ENCODE results near the gene KDM2B. TPM values are rescaled to one million over a fixed set of nuclear protein-coding genes. Genes with fewer than 3 reads are reported as not detected.

KDM2B gene
- polyA plus RNA-seq, 2 of the 4 experiments (the other 2 are of a cell fraction): 10.4 to 18.4 TPM

GRCh38 chr12:121507245-121507644 is 73.6 kb downstream of the KDM2B start:
- H3K4me2 ChIP-seq: no peak overlapping the region

GRCh38 chr12:121505513-121505912 is 75.3 kb downstream of the KDM2B start:
- Histone ChIP-seq H3K27ac (no peak overlapping the region), H3K9me3 (no peaks in the 10 kb centered on the region), H3K4me2 (no peak overlapping the region), H3K4me1 (no peaks in the 10 kb centered on the region), H3K4me3 (no peak overlapping the region)
- ChIA-PET POLR2A (no interaction called here), CTCF (interaction anchor here (0.7 to 1.7 kb wide), 3 partner anchors 31 to 297 kb away, joined by 3 read pairs; no protein-coding TSS in a partner anchor)
- DNase-seq (ENCODE audit: low read depth in 1 of 2, low spot score in 1 of 2): no peak
- TF ChIP-seq HEYL (CRISPR knock-in tag; IDR thresholded peaks at IDR 0.05) (no peak), FOXS1 (CRISPR knock-in tag; IDR thresholded peaks at IDR 0.05) (no peak), EHF (CRISPR knock-in tag; IDR thresholded peaks at IDR 0.05) (no peak), HOXB5 (CRISPR knock-in tag; IDR thresholded peaks at IDR 0.05) (no peak), HOXB13 (CRISPR knock-in tag; IDR thresholded peaks at IDR 0.05; ENCODE audit: low read depth) (no peak), KDM1A (IDR thresholded peaks at IDR 0.05; ENCODE audit: low read depth) (no peak), HES2 (IDR thresholded peaks at IDR 0.05) (no peak), POLR2A (IDR thresholded peaks at IDR 0.05; ENCODE audit: low read length) (no peak), RAD21 (conservative IDR thresholded peaks at IDR 0.05 in 1 of 2, IDR thresholded peaks at IDR 0.05 in 1 of 2) (no peak)
- ATAC-seq: no peak; a peak in 1 of 6 replicates
- FAIRE-seq: no peak
- WGBS (ENCODE audit: missing lambda C conversion rate): 67% methylated on average over 3 of the region's 3 CpGs

More at GRCh38 chr12:121507245-121507644, 73.6 kb downstream of the KDM2B start:
- DNase-seq (ENCODE audit: low read depth in 1 of 2, low spot score in 1 of 2) (no peak), FAIRE-seq (no peak), ATAC-seq (no peak)
- H3K4me1 ChIP-seq: no peaks in the 10 kb centered on the region
- no peak for TF ChIP-seq RNF2 (IDR thresholded peaks at IDR 0.05; ENCODE audit: borderline replicate concordance, low read depth)
- TF ChIP-seq RCOR1 (IDR thresholded peaks at IDR 0.05; ENCODE audit: low read depth, low read length): no peak
- TF ChIP-seq NR3C1 (IDR thresholded peaks at IDR 0.05): no peak
- no peak for TF ChIP-seq CHD2 (IDR thresholded peaks at IDR 0.05; ENCODE audit: low read length, partially characterized antibody)
- TF ChIP-seq FOSB (CRISPR knock-in tag; IDR thresholded peaks at IDR 0.05): no peak
- TF ChIP-seq CBX8 (IDR thresholded peaks at IDR 0.05): no peak
- TF ChIP-seq HOXA7 (CRISPR knock-in tag; IDR thresholded peaks at IDR 0.05): no peak
- TF ChIP-seq E2F6 (IDR thresholded peaks at IDR 0.05; ENCODE audit: borderline replicate concordance, low read depth): no peak
- TF ChIP-seq ZSCAN20 (CRISPR knock-in tag; IDR thresholded peaks at IDR 0.05): no peak
- no peak for TF ChIP-seq SMC3 (IDR thresholded peaks at IDR 0.05)
- no peak for TF ChIP-seq ZC3H11A (IDR thresholded peaks at IDR 0.05)
- TF ChIP-seq POLR2AphosphoS2 (conservative IDR thresholded peaks at IDR 0.05; ENCODE audit: low read length): no peak
- TF ChIP-seq NFE2L2 (conservative IDR thresholded peaks at IDR 0.05; ENCODE audit: low read length): no peak
- no peak overlapping the region for H3K4me3 ChIP-seq
- WGBS (ENCODE audit: missing lambda C conversion rate): 86% methylated on average over 8 of the region's 8 CpGs
- CTCF ChIA-PET: interaction anchor here (0.7 to 1.8 kb wide), 5 partner anchors 11 to 174 kb away, joined by 3 to 4 read pairs (median 3); no protein-coding TSS in a partner anchor
- no peaks in the 10 kb centered on the region for H3K9me3 ChIP-seq
- POLR2A ChIA-PET: no interaction called here
- no peak overlapping the region for H3K27ac ChIP-seq

GRCh38 chr12:121504505-121504904 is 76.3 kb downstream of the KDM2B start:
- POLR2A ChIA-PET: no interaction called here
- Histone ChIP-seq H3K4me1 (0 out of 3 replicates have a peak, but pooled peaks cover 3% of the 10 kb centered on the region), H3K9me3 (no peaks in the 10 kb centered on the region), H3K27ac (no peak overlapping the region), H3K4me3 (no peak overlapping the region), H3K4me2 (no peak overlapping the region)
- WGBS (ENCODE audit: missing lambda C conversion rate): 91% methylated on average over 13 of the region's 13 CpGs
- CTCF ChIA-PET: interaction anchor here (1.7 to 1.9 kb wide), 2 partner anchors 10 to 33 kb away, joined by 3 to 7 read pairs; no protein-coding TSS in a partner anchor
- DNase-seq (ENCODE audit: low read depth in 1 of 2, low spot score in 1 of 2) (no peak), FAIRE-seq (no peak), ATAC-seq (no peak)
- TF ChIP-seq PBX3 (IDR thresholded peaks at IDR 0.05) (no peak), TFCP2L1 (CRISPR knock-in tag; IDR thresholded peaks at IDR 0.05) (no peak), HEYL (CRISPR knock-in tag; IDR thresholded peaks at IDR 0.05) (no peak), ZFP36 (IDR thresholded peaks at IDR 0.05; ENCODE audit: borderline replicate concordance, partially characterized antibody) (no peak), SMC3 (IDR thresholded peaks at IDR 0.05) (no peak), BHLHE40 (IDR thresholded peaks at IDR 0.05; ENCODE audit: low read depth, low read length) (no peak), HOXB13 (CRISPR knock-in tag; IDR thresholded peaks at IDR 0.05; ENCODE audit: low read depth) (no peak), ESRRA (IDR thresholded peaks at IDR 0.05; ENCODE audit: borderline replicate concordance, low read length) (no peak), EP300 (IDR thresholded peaks at IDR 0.05) (no peak), SREBF2 (IDR thresholded peaks at IDR 0.05) (no peak), MYC (IDR thresholded peaks at IDR 0.05; ENCODE audit: borderline replicate concordance, low read length) (no peak), RAD21 (conservative IDR thresholded peaks at IDR 0.05 in 1 of 2, IDR thresholded peaks at IDR 0.05 in 1 of 2) (no peak), ZC3H11A (IDR thresholded peaks at IDR 0.05) (no peak)
